ENCODE results near the gene CNDP1. TPM values are rescaled to one million over a fixed set of nuclear protein-coding genes. Genes with fewer than 3 reads are reported as not detected.
"Not testable (repeated sequence)": the region's sequence is repeated elsewhere in the genome, so short reads cannot be mapped to it uniquely, and the experiment has no call there.

Gene CNDP1
- polyA plus RNA-seq, 3 donors from 2014 or later = not detected

DNA sequence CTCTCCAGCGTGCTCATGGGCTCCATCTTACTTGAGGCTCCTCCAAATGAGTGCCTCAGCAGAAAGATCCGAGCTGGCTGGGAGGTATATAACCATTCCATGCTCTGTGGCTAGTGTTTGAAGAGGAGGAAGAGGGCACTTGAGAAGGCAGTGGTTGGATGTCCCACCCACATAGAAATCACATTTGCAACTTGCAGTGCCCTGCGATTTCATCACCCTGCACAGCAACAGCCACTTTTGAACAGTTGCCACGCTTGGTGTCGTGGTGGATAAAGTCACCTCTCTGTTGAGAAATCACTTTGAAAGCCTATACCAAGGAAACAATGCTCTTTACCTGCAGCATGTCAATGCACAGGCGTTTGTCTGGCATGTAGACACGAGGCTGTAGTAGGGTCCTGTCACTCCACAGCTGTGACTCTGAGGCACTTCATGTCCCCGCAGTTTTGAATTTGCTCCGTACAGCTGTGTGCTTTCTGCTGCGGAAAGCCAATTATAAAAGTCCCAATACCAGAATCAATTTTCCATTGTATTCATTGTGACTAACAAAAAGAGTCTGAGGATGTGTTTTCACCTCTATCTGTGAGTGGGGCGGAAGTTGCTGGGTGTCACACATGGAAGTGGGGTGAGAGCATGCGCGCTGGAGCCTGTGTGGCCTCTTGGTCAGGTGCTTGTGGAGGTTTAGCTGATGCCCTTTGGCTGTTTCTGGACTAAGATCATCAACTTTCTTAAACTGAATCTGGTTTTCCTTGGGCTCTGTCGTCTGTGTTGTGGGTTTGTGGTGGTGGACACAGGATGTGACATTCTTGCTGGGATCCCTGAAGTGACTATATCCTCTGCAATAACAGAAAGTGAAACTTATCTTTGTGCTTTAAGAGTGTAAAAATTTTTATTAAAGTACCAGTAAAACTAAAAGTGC lies 35.3 kb upstream of the CNDP1 start:
- peak; percentile 82 to 86 (median 85) for DNase-seq
- H3K4me1 Mint-ChIP-seq = peaks cover 57 to 62% of the 10 kb centered on the region in 2 donors
- H3K36me3 Mint-ChIP-seq = peaks cover 20 to 29% (median 23%) of the 10 kb centered on the region in 3 donors
- H3K4me3 Mint-ChIP-seq = peak overlapping the region; percentile 88 to 95 (median 89)
- peak overlapping the region; percentile 97 to 99 (median 98) for H3K27ac Mint-ChIP-seq
- H3K27me3 Mint-ChIP-seq (ENCODE audit: low read depth in 3 of 3) = peaks cover 14 to 24% (median 15%) of the 10 kb centered on the region in 3 donors
- no peaks in the 10 kb centered on the region for H3K9me3 Mint-ChIP-seq

DNA sequence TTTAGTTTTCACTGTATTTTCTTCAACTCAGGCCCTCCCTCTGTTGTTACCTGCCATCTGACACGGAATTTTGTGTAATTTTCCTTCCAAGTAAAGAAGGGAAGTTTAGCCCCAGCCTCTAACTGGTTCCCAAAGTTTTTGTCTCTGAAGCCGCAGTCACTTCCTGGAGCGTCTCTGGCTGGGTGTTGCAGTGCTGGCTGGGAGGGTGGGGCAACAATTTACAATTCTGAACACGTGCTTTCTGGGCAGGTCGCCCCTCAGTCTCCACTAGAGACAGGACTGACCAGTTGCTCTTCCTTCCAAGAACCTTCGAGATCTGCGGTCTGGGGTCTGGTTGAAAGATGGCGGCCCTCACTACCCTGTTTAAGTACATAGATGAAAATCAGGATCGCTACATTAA lies 34.7 kb upstream of the CNDP1 start:
- Mint-ChIP-seq H3K4me1 (peaks cover 57 to 62% of the 10 kb centered on the region in 2 donors), H3K27me3 (ENCODE audit: low read depth in 3 of 3) (peaks cover 14 to 24% (median 15%) of the 10 kb centered on the region in 3 donors), H3K4me3 (peak overlapping the region; percentile 88 to 95 (median 89)), H3K36me3 (peaks cover 22 to 32% (median 23%) of the 10 kb centered on the region in 3 donors), H3K27ac (peak overlapping the region; percentile 97 to 99 (median 98)), H3K9me3 (no peaks in the 10 kb centered on the region)
- peak in 2 of 3 donors; percentile 65 to 77 for DNase-seq

DNA sequence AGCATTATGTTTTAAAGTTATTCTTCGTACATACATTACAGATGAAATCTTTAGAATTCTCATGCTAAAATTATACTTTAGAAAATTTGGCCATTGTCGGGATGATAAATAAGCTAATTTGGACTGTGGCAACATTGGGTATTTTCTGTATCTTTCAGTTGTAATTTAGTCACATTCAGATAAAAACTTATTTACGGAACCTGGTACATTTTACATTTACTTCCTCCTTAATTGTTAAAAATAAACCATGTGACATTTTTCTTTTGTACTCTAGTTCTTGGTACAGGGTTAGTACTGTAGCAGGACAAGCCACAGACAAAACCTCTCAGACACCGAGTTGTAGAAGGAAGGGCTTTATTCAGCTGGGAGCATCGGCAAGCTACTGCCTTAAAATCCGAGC lies 33.9 kb upstream of the CNDP1 start:
- Mint-ChIP-seq H3K27ac (peak overlapping the region; percentile 87 to 99 (median 98)), H3K36me3 (peaks cover 23 to 34% (median 24%) of the 10 kb centered on the region in 3 donors), H3K4me1 (peaks cover 56 to 61% of the 10 kb centered on the region in 2 donors), H3K27me3 (ENCODE audit: low read depth in 3 of 3) (peaks cover 14 to 24% (median 15%) of the 10 kb centered on the region in 3 donors), H3K9me3 (no peaks in the 10 kb centered on the region), H3K4me3 (peak overlapping the region; percentile 17 to 95 (median 61))
- no peak for DNase-seq

DNA sequence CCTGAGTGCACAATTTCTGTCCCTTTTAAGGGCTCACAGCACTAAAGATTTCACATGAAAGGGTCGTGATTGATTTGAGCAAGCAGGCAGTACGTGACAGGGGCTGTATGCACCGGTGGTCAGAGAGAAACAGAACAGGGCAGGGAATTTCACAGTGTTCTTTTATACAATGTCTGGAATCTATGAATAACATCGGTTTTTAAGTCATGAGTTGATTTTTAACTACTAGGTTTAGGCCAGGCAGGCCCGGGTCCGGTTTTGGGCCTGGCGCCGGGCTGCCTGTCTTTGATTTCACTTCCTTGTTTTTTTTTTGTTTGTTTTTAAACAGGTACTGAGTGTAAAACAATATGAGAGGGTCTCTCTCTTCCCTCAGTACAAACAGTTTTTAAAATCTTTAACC lies 33.5 kb upstream of the CNDP1 start:
- DNase-seq, H3K9me3 Mint-ChIP-seq: not testable (repeated sequence)
- H3K4me3 Mint-ChIP-seq = peak overlapping the region; percentile 17 to 95 (median 61)
- H3K36me3 Mint-ChIP-seq = peaks cover 23 to 37% (median 24%) of the 10 kb centered on the region in 3 donors
- peak overlapping the region; percentile 87 to 99 (median 98) for H3K27ac Mint-ChIP-seq
- peaks cover 10 to 20% (median 11%) of the 10 kb centered on the region in 3 donors for H3K27me3 Mint-ChIP-seq (ENCODE audit: low read depth in 3 of 3)
- H3K4me1 Mint-ChIP-seq = peaks cover 54 to 57% of the 10 kb centered on the region in 2 donors

DNA sequence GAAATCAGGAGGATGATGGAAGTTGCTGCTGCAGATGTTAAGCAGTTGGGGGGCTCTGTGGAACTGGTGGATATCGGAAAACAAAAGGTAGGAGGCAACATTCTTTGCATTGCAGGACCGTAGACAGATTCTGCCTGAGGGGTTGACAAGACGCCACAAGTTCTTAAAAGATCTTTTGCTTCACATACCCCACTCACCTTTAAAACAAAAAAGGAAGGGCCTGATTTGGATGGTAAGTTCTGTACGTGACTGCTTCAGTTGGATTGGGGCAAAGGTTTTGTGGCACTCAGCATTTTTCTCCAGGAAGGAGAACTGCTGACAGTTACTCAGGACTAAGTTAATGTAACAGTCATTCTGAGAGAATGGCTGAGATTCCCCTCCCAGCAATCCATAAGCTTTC lies 32.9 kb upstream of the CNDP1 start:
- no peaks in the 10 kb centered on the region for H3K9me3 Mint-ChIP-seq
- H3K4me1 Mint-ChIP-seq = peaks cover 52 to 56% of the 10 kb centered on the region in 2 donors
- H3K36me3 Mint-ChIP-seq = peaks cover 23 to 38% (median 24%) of the 10 kb centered on the region in 3 donors
- peaks cover 7 to 13% (median 7%) of the 10 kb centered on the region in 3 donors for H3K27me3 Mint-ChIP-seq (ENCODE audit: low read depth in 3 of 3)
- H3K4me3 Mint-ChIP-seq = peak overlapping the region in 2 of 5 donors; percentile 22 to 49
- no peak for DNase-seq
- peak overlapping the region; percentile 11 to 99 (median 80) for H3K27ac Mint-ChIP-seq

DNA sequence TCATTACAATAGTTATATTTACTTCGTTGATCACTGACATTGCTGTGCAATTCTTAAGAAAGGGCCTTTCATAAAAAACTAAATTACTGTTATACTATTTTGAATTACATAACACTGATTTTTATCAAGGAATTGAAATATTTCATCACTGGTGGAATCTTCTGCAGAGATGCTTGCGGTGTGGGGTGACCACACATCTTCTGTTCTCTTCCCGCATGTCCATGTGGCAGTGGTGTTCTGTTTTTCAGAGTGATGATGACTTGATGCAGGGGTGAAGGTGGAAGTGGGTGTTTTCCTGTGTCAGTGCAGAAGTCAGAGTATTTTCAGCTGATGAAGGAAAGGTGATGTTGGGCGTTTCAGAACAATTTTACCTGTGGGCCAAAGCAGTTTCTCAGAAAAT lies 31.2 kb upstream of the CNDP1 start:
- H3K36me3 Mint-ChIP-seq = peaks cover 30 to 55% (median 31%) of the 10 kb centered on the region in 3 donors
- H3K27me3 Mint-ChIP-seq (ENCODE audit: low read depth in 3 of 3) = peaks cover 7 to 11% (median 7%) of the 10 kb centered on the region in 3 donors
- H3K27ac Mint-ChIP-seq = peak overlapping the region in 3 of 6 donors; percentile 25 to 46 (median 37)
- no peaks in the 10 kb centered on the region for H3K9me3 Mint-ChIP-seq
- H3K4me3 Mint-ChIP-seq = no peak overlapping the region
- DNase-seq = no peak
- H3K4me1 Mint-ChIP-seq = peaks cover 45 to 53% of the 10 kb centered on the region in 2 donors

DNA sequence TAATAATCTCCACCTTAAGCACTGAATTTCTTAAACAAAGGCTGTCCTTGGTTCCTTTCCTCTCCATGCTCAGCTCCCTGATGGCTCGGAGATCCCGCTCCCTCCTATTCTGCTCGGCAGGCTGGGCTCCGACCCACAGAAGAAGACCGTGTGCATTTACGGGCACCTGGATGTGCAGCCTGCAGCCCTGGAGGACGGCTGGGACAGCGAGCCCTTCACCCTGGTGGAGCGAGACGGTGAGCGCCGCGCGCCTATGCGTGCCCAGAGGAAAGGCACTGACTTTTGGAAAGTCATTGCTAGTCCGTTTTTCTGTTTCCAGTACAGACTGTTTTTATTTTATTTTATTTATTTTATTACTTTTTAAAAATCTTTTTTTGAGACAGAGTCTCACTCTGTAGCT lies 28.5 kb upstream of the CNDP1 start:
- peaks cover 27 to 69% (median 32%) of the 10 kb centered on the region in 3 donors for H3K36me3 Mint-ChIP-seq
- no peak overlapping the region for H3K4me3 Mint-ChIP-seq
- H3K27me3 Mint-ChIP-seq (ENCODE audit: low read depth in 3 of 3) = no peaks in the 10 kb centered on the region

DNA sequence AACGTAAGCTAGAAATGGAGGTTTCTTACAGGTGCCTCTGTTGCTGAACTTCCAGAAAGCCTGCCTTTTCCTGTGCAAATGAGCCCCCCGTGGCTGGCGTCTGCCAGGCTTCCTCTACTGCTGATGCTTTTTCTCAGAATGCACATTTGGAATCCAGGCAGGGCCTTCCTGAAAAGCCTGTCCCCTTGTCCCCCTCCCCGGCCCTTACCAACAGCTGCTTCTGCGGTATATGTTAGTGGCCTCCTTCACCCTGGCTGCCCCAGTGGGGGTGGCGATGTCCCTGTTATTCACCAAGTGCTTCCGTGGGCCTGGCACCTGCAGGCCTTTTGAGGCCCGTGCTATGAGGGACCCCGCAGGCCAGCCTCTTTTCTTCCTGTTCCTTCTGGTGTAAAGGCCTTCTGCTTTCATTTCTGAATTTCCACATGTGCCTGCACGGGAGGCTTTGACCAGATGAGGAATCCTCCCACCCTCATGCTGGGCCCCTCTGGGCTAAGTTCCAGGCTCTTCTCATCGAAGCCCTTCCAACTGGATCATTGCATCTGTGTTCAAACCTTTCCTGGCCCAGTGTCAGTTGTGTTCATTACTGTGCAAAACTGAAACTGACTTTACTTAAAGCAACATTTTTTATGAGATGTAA lies 27.7 kb upstream of the CNDP1 start:
- H3K4me3 Mint-ChIP-seq = no peak overlapping the region
- peaks cover 22 to 68% (median 27%) of the 10 kb centered on the region in 3 donors for H3K36me3 Mint-ChIP-seq

More for the DNA sequence above, 28.5 kb upstream of the CNDP1 start:
- DNase-seq = no peak
- Mint-ChIP-seq H3K27ac (peak overlapping the region in 2 of 6 donors; percentile 12 to 20), H3K9me3 (no peaks in the 10 kb centered on the region), H3K4me1 (peaks cover 19 to 26% of the 10 kb centered on the region in 2 donors)

DNA sequence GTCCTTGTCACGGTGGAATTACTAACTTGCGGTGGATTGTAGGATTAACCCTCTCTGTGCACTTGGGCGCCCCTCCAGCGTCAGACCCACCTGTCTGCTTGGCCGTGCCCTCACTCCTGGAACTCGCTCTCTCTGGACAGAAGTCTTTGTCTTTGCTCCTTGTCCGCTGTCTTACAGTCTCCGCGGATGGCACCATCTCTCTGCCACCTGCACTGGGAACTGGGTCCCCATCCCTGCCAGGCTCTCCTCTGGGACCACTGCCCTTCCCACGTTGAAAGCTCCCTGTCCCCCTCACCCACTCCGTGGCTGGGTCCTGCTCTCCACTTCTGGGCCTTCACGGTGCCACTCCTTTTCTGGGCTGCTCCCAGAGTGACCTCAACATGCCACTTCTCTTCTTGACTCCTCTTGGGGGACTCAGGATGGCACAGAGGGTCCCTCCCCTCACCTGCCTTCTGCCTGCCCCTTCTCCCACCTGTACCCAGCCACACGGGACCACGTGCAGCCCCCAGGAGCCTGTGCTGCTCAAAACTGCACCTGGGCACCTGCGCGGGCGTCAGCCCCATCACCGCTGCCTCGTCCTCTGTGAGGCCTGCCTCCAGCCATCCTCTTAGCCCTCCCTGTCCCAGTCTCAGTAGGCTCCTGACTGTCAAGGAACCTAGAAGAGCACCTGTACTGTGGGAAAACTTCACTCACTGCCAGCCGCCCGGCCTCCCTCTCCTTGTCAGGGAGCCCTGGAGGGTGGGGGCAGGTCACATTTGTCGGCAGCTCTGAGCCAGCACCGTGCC lies 27.0 kb upstream of the CNDP1 start:
- H3K4me1 Mint-ChIP-seq = peaks cover 13 to 18% of the 10 kb centered on the region in 2 donors
- peaks cover 20 to 65% (median 27%) of the 10 kb centered on the region in 3 donors for H3K36me3 Mint-ChIP-seq
- H3K27me3 Mint-ChIP-seq (ENCODE audit: low read depth in 3 of 3) = no peaks in the 10 kb centered on the region
- H3K4me3 Mint-ChIP-seq = no peak overlapping the region
- H3K27ac Mint-ChIP-seq = peak overlapping the region in 4 of 6 donors; percentile 35 to 77 (median 58)
- no peaks in the 10 kb centered on the region for H3K9me3 Mint-ChIP-seq
- DNase-seq = no peak

More for the DNA sequence above, 27.7 kb upstream of the CNDP1 start:
- peaks cover 14 to 18% of the 10 kb centered on the region in 2 donors for H3K4me1 Mint-ChIP-seq
- DNase-seq = no peak
- peak overlapping the region in 2 of 6 donors; percentile 19 to 53 for H3K27ac Mint-ChIP-seq
- H3K9me3 Mint-ChIP-seq = no peaks in the 10 kb centered on the region
- no peaks in the 10 kb centered on the region for H3K27me3 Mint-ChIP-seq (ENCODE audit: low read depth in 3 of 3)

DNA sequence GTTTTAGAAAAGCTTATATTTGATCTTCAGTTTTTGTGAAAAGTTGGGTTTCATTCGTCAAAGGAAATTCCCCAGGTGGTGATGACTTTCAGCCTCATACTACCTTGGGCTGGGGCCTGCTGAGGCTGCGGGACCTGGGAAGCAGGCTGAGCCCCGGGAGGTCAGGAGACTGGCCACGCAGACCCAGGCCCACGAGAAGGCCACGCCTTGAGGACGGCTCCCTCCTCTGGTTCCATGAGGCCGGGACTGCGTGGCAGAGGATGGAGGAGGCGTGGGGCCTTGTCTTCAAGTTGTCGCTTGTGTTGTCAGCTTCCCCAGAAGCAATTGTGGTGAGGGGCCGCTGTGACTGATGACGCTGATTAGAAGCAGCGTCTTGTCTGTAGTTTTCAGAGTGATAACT lies 26.4 kb upstream of the CNDP1 start:
- no peak for DNase-seq
- H3K9me3 Mint-ChIP-seq = no peaks in the 10 kb centered on the region
- peaks cover 18 to 65% (median 30%) of the 10 kb centered on the region in 3 donors for H3K36me3 Mint-ChIP-seq
- H3K27ac Mint-ChIP-seq = peak overlapping the region in 2 of 6 donors; percentile 53 to 64
- peaks cover 12 to 17% of the 10 kb centered on the region in 2 donors for H3K4me1 Mint-ChIP-seq
- H3K27me3 Mint-ChIP-seq (ENCODE audit: low read depth in 3 of 3) = peaks cover 0 to 1% (median 0%) of the 10 kb centered on the region in 3 donors
- H3K4me3 Mint-ChIP-seq = no peak overlapping the region

DNA sequence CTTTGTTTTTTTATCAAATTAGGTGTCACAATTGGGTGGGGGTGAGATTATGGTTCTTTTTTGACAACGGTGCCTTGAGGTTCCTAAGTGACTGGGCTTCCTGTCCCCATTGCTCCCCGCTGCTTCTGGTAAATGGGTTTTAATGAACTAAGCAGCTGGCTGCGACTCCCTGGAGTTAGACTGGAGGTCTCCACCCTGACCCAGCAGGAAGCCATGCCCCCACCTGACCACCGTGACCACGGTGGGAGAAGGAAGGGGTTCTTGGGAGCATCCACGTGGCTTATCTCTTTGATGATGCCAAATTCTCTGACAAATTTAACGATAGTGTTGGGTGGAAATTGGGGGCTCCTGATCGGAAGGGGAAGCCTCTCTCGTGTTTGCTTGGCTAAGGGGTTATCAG lies 25.9 kb upstream of the CNDP1 start:
- no peak overlapping the region for H3K4me3 Mint-ChIP-seq
- H3K27me3 Mint-ChIP-seq (ENCODE audit: low read depth in 3 of 3) = peaks cover 0 to 2% (median 0%) of the 10 kb centered on the region in 3 donors
- H3K4me1 Mint-ChIP-seq = peaks cover 11 to 13% of the 10 kb centered on the region in 2 donors
- H3K27ac Mint-ChIP-seq = peak overlapping the region in 2 of 6 donors; percentile 28 to 30
- DNase-seq = no peak
- H3K9me3 Mint-ChIP-seq = no peaks in the 10 kb centered on the region
- H3K36me3 Mint-ChIP-seq = peaks cover 15 to 62% (median 27%) of the 10 kb centered on the region in 3 donors

DNA sequence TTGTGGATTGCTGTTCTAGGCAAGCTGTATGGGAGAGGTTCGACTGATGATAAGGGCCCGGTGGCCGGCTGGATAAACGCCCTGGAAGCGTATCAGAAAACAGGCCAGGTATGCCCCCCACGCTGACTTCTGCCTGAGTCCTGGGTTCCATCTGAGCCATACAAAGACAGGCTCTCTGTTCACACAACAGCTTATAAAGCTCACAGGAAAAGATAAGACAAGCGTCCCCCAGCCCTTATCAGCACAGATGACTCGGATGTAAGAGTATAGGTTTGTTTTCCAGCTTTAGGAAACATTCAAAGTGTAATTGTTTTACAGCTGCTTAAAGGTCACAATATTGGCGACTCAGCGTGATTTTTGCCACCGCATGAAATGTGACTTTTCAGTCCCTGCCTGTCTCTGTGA lies 25.5 kb upstream of the CNDP1 start:
- Mint-ChIP-seq H3K4me1 (peaks cover 11 to 12% of the 10 kb centered on the region in 2 donors), H3K27ac (peak overlapping the region in 2 of 6 donors; percentile 28 to 30), H3K9me3 (no peaks in the 10 kb centered on the region), H3K27me3 (ENCODE audit: low read depth in 3 of 3) (peaks cover 0 to 2% (median 0%) of the 10 kb centered on the region in 3 donors), H3K4me3 (no peak overlapping the region), H3K36me3 (peaks cover 14 to 58% (median 24%) of the 10 kb centered on the region in 3 donors)
- DNase-seq = no peak

Data from immature natural killer cell (primary cell).